Smooth muscle cell (in vitro differentiated cells): ENCODE data around the gene TBC1D2B. TPM values are rescaled to one million over a fixed set of nuclear protein-coding genes. Genes with fewer than 3 reads are reported as not detected.

Experiments used
- DNase-seq: peaks from one replicate; lab custom pipeline; 2025; ENCODE audit not compliant: unreplicated experiment; lab: John Stamatoyannopoulos, UW
- H2AFZ ChIP-seq: fragments of 200-600 bp; sonication (generic); 2 replicates; pipeline ENCODE4 v1.6.0; 2016; ENCODE audit warnings: antibody characterized with exemption, low read depth, mild to moderate bottlenecking
- H3F3A ChIP-seq: fragments of 200-600 bp; sonication (generic); 2 replicates; pipeline ENCODE4 v1.6.0; 2017; ENCODE audit warnings: antibody characterized with exemption, low read depth
- H3K27ac ChIP-seq: fragments of 200-600 bp; sonication (generic); 2 replicates; pipeline ENCODE4 v1.5.1; 2016; ENCODE audit warnings: low read depth, mild to moderate bottlenecking
- H3K27me3 ChIP-seq: fragments of 200-600 bp; sonication (generic); 2 replicates; pipeline ENCODE4 v1.6.1; 2016; ENCODE audit warnings: low read depth, mild to moderate bottlenecking
- H3K36me3 ChIP-seq: fragments of 200-600 bp; sonication (generic); 2 replicates; pipeline ENCODE4 v1.5.1; 2016; ENCODE audit warnings: low read depth
- H3K4me1 ChIP-seq: fragments of 200-600 bp; sonication (generic); 2 replicates; pipeline ENCODE4 v1.5.1; 2016; ENCODE audit warnings: low read depth
- H3K4me2 ChIP-seq: fragments of 200-600 bp; sonication (generic); 2 replicates; pipeline ENCODE4 v1.6.0; 2016; ENCODE audit warnings: mild to moderate bottlenecking
- H3K4me3 ChIP-seq: fragments of 200-600 bp; sonication (generic); 2 replicates; pipeline ENCODE4 v1.5.1; 2016; ENCODE audit warnings: mild to moderate bottlenecking
- H3K79me2 ChIP-seq: fragments of 200-600 bp; sonication (generic); 2 replicates; pipeline ENCODE4 v1.6.0; 2016; ENCODE audit warnings: low read depth, mild to moderate bottlenecking
- H3K9ac ChIP-seq: fragments of 200-600 bp; sonication (generic); 2 replicates; pipeline ENCODE4 v1.6.0; 2016; ENCODE audit warnings: low read depth
- H3K9me3 ChIP-seq: fragments of 200-600 bp; sonication (generic); replicated peaks from 2 replicates; pipeline ENCODE4 v1.5.1; 2016; ENCODE audit warnings: low read depth
- H4K20me1 ChIP-seq: fragments of 200-600 bp; sonication (generic); 2 replicates; pipeline ENCODE4 v1.6.0; 2016; ENCODE audit warnings: low read depth
- WGBS: methylation state at CpG from one replicate; pipeline ENCODE4 v1.1.7; 2016; ENCODE audit warnings: low lambda C conversion rate; 5-methylcytosine and 5-hydroxymethylcytosine counted together
- polyA plus RNA-seq: library from polyadenylated mRNA; unstranded; fragments of >200 nt; fragmentation: Nextera tagmentation; extraction: Ambion mirVana; gene quantifications from 2 replicates; pipeline ENCODE4 v1.2.1, GENCODE V29; 2016
- total RNA-seq: library from RNA; depleted of rRNA; stranded (reverse); fragments of >200 nt; gene quantifications from 2 replicates; pipeline ENCODE4 v1.2.3, GENCODE V29; 2014
- TF ChIP-seq, protein P1 (sequence below): fragments of 200-600 bp; sonication (generic); IDR thresholded peaks from 2 replicates; pipeline ENCODE4 v1.5.1; 2017; ENCODE audit warnings: borderline replicate concordance, mild to moderate bottlenecking, antibody characterized with exemption; ENCODE audit not compliant: insufficient read depth, poor library complexity, severe bottlenecking

The TBC1D2B gene
- total and polyA plus RNA-seq, 2 experiments from 2014 or later: 14.2 to 19.4 TPM

DNA sequence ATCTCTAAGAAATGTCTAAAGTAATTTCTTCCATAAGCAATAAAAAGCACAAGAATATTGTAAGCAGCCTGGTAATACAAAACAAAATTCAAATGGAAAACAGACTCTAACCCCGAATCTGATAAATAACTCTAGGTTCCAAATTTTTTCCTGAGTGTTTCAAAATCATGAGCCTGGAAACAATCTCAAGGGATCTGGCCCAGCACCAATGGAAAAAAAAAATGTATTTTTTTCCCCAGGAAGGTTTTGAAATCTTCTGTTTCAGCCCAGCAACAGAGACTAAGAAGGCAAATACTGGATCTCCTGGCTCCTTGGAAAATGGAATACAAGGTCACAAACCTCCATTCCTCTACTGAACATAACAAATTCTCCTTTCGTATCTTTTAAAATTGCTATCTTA, 13.0 kb downstream of the TBC1D2B start:
- no peak overlapping the region for H2AFZ ChIP-seq
- H3K27ac ChIP-seq: peak overlapping the region; percentile 95
- H3K9me3 ChIP-seq: no peaks in the 10 kb centered on the region
- no peaks in the 10 kb centered on the region for H3K36me3 ChIP-seq
- H3K4me1 ChIP-seq: peaks cover 50% of the 10 kb centered on the region
- DNase-seq: no peak
- H3K4me2 ChIP-seq: peak overlapping the region; percentile 80
- H3F3A ChIP-seq: peaks cover 27% of the 10 kb centered on the region
- 83% methylated on average over 2 of the region's 2 CpGs for WGBS
- H4K20me1 ChIP-seq: peaks cover 97% of the 10 kb centered on the region
- no peaks in the 10 kb centered on the region for H3K27me3 ChIP-seq
- TF ChIP-seq, protein P1, sequence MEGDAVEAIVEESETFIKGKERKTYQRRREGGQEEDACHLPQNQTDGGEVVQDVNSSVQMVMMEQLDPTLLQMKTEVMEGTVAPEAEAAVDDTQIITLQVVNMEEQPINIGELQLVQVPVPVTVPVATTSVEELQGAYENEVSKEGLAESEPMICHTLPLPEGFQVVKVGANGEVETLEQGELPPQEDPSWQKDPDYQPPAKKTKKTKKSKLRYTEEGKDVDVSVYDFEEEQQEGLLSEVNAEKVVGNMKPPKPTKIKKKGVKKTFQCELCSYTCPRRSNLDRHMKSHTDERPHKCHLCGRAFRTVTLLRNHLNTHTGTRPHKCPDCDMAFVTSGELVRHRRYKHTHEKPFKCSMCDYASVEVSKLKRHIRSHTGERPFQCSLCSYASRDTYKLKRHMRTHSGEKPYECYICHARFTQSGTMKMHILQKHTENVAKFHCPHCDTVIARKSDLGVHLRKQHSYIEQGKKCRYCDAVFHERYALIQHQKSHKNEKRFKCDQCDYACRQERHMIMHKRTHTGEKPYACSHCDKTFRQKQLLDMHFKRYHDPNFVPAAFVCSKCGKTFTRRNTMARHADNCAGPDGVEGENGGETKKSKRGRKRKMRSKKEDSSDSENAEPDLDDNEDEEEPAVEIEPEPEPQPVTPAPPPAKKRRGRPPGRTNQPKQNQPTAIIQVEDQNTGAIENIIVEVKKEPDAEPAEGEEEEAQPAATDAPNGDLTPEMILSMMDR: no peak
- no peak overlapping the region for H3K4me3 ChIP-seq
- peaks cover 78% of the 10 kb centered on the region for H3K79me2 ChIP-seq
- H3K9ac ChIP-seq: peak overlapping the region; percentile 79

DNA sequence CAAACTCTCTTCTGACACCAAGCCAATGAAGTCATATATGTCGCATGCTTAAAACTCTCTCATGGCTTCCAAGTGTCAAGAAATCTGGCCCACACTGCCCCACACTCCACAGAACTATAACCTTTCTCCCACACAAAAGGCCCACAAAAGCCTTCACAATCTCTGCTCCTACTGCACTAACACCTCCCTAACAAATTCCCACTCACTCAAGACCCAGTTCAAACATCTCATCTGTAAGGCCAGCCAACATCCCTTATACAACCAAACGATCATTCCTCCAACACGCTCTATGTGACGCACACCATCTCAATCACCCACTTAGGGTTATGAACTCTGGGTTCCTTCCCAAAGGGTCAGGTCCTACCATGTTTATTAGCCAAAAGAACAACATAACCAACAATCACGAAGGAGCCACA, 13.5 kb downstream of the TBC1D2B start:
- no peak for DNase-seq
- Histone ChIP-seq H3K4me2 (no peak overlapping the region), H3K79me2 (peaks cover 78% of the 10 kb centered on the region), H2AFZ (no peak overlapping the region), H3K4me1 (peaks cover 50% of the 10 kb centered on the region), H3F3A (peaks cover 27% of the 10 kb centered on the region), H3K9me3 (no peaks in the 10 kb centered on the region), H4K20me1 (peaks cover 97% of the 10 kb centered on the region), H3K4me3 (no peak overlapping the region), H3K9ac (no peak overlapping the region), H3K36me3 (no peaks in the 10 kb centered on the region), H3K27me3 (no peaks in the 10 kb centered on the region), H3K27ac (peak overlapping the region; percentile 95)
- WGBS: 90% methylated on average over 5 of the region's 5 CpGs
- TF ChIP-seq, protein P1: no peak

DNA sequence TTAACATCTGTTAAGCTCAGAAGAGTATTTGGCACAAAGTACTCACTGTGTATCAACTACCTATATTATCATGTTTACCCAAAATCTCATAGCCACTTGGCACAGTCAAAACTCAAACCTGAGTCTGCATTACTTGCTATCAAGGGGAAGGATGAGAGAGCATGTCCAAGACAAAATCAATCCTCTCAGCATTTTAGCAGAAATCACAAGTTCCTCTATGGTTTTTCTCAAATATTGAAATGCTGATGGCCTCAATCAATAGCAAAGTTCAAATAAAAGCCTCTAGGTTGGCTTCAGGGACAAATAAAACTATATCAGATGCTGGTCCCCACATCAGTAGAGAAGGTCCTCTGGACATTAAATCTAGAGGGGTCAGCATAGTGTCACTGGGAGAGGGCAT, 14.3 kb downstream of the TBC1D2B start:
- Histone ChIP-seq H3K79me2 (peaks cover 78% of the 10 kb centered on the region), H3K9ac (no peak overlapping the region), H4K20me1 (peaks cover 97% of the 10 kb centered on the region), H3K9me3 (no peaks in the 10 kb centered on the region), H3K4me3 (no peak overlapping the region), H3K4me2 (no peak overlapping the region), H3F3A (peaks cover 27% of the 10 kb centered on the region), H3K27ac (no peak overlapping the region), H2AFZ (no peak overlapping the region), H3K4me1 (peaks cover 43% of the 10 kb centered on the region), H3K27me3 (no peaks in the 10 kb centered on the region), H3K36me3 (no peaks in the 10 kb centered on the region)
- TF ChIP-seq, protein P1: no peak
- no peak for DNase-seq

- no peak overlapping the region for H3K9ac ChIP-seq
- peaks cover 31% of the 10 kb centered on the region for H3K4me1 ChIP-seq
- H3K4me3 ChIP-seq: peak overlapping the region; percentile 36
- peaks cover 20% of the 10 kb centered on the region for H3F3A ChIP-seq
- H3K36me3 ChIP-seq: no peaks in the 10 kb centered on the region
- peak overlapping the region; percentile 52 for H3K27ac ChIP-seq
- H2AFZ ChIP-seq: no peak overlapping the region
- H3K27me3 ChIP-seq: no peaks in the 10 kb centered on the region
- H4K20me1 ChIP-seq: peaks cover 97% of the 10 kb centered on the region
- TF ChIP-seq, protein P1: no peak
- WGBS: 10% methylated on average over 6 of the region's 6 CpGs
- H3K79me2 ChIP-seq: peaks cover 79% of the 10 kb centered on the region
- no peak for DNase-seq
- no peaks in the 10 kb centered on the region for H3K9me3 ChIP-seq
- peak overlapping the region; percentile 85 for H3K4me2 ChIP-seq
Observed at GRCh38 chr15:78061963-78062427, 15.5 kb downstream of the TBC1D2B start.
